ENCODE measurements around the gene CST1. TPM values are rescaled to one million over a fixed set of nuclear protein-coding genes. Genes with fewer than 3 reads are reported as not detected.
"Not testable (repeated sequence)": the region's sequence is repeated elsewhere in the genome, so short reads cannot be mapped to it uniquely, and the experiment has no call there.

The CST1 gene
- total RNA-seq, 1 donor from 2014 or later, result not detected

DNA sequence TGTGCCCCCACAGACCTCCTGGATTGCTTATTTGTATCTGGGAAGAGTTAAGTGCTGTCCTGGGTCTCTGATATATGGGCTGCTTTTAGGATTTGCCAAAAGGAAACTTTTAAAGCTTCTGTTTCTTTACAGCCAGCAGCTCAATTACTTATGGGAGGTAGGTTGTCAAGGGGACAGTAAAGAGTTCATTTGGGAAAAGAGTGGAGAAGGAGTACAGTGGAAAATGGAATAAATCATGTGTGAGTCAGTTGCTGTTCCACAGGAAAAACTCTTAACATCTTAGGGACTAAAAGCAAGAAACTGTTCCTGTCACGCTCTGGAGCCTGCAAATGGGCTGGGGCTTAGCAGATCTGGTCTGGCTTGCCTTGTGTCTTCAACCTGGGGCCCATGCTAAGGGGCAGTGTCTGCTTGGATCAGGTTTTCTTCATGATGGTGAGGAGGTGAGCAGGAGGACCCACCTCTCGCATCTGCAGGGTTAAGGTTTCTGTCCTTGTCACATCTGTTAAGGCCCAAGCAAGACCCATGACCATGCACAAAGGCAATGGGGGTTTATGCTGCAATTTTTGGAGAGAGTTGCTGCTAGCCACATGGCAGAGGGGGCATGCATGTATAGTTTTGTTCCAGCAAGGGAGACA, 8.7 kb upstream of the CST1 start:
- no peak for ATAC-seq

DNA sequence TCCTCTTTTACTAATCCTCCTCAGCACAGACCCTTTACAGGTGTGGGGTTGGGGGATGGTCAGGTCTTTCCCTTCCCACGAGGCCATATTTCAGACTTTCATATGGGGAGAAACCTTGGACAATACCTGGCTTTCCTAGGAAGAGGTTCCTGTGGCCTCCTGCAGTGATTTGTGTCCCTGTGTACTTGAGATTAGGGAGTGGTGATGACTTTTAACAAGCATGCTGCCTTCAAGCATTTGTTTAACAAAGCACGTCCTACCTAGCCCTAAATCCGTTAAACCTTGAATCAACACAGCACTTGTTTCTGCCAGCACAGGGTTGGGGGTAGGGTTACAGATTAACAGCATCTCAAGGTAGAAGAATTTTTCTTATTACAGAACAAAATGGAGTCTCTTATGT, 6.1 kb upstream of the CST1 start:
- DNase-seq; ATAC-seq; intact Hi-C loops (cut with micrococcal nuclease): not testable (repeated sequence)

More for the DNA sequence above, 8.7 kb upstream of the CST1 start:
- no peak for DNase-seq
- intact Hi-C loops (cut with micrococcal nuclease), result no loop called here

- peak; percentile 42 for DNase-seq
- peak; percentile 80 for ATAC-seq
- intact Hi-C loops (cut with micrococcal nuclease), result not testable (repeated sequence)
Measured at GRCh38 chr20:23755131-23755611, 4.4 kb upstream of the CST1 start.

DNA sequence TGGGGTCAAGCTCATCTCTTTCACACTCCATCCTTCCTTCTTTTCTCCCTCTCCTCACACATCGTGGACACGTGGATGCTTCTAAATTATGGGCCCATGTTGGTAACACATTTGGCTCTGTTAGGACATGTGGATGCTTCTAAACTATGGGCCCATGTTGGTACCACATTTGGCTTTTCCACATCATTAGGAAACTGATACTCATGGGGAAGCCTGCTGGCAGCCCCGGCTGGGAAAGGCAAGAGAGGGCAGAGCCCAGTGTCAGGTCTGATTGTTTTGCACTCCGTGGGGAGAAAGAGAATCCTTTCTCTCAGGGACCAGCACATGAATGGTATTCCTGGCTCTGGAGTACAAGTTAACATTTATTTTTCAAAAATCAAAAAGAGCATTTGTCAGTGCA, 4.0 kb upstream of the CST1 start:
- intact Hi-C loops (cut with micrococcal nuclease), result no loop called here
- no peak for DNase-seq
- ATAC-seq, result no peak

DNA sequence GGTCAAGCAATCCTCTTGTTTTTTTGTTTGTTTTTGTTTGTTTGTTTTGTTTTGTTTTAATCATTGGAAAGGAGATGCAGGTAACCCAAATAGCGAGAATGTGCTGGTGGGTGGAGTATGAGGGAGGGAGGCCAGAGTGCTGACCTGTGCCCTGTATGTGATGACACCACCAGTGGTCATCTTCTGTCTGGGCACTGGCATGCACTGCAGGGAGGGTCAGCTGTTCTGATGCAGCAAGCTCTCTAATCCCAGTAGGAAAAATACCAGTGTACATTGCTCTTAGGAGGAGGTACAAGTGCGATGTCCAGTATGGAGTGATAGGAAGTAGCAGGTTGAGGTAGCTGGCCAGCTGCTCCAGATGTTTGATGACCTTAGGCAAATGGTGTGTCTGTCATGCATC, 2.9 kb upstream of the CST1 start:
- DNase-seq (no peak), ATAC-seq (no peak)
- intact Hi-C loops (cut with micrococcal nuclease), result no loop called here

GRCh38 chr20:23753194-23753548, 2.4 kb upstream of the CST1 start:
- DNase-seq, result no peak
- ATAC-seq, result no peak
- intact Hi-C loops (cut with micrococcal nuclease), result no loop called here

GRCh38 chr20:23752481-23753193, 1.9 kb upstream of the CST1 start:
- ATAC-seq (no peak), DNase-seq (no peak)
- intact Hi-C loops (cut with micrococcal nuclease), result no loop called here

GRCh38 chr20:23752019-23752418, 1.3 kb upstream of the CST1 start:
- intact Hi-C loops (cut with micrococcal nuclease), result no loop called here
- DNase-seq, result no peak
- no peak for ATAC-seq

GRCh38 chr20:23749746-23750145, 989 bp downstream of the CST1 start:
- intact Hi-C loops (cut with micrococcal nuclease), result no loop called here
- no peak for ATAC-seq
- DNase-seq, result no peak

DNA sequence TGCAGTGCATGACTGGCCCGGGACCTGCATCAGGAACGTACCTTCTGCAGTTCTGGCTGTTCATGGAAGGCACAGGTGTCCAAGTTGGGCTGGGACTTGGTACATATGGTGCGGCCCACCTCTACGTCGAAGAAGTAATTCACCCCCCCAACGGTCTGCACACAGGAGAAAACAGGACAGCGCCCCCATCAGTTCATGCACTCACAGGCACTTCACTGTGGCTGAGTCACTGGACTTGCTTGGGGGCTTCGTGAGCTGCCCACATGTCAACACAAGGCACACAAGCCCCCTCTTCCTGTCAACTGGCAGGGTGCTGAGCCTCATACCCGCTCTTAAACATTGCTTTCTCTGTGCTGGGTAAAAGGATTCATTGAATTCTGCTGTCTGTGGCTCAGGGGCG, 1.8 kb downstream of the CST1 start:
- ATAC-seq; intact Hi-C loops (cut with micrococcal nuclease); DNase-seq: not testable (repeated sequence)

DNA sequence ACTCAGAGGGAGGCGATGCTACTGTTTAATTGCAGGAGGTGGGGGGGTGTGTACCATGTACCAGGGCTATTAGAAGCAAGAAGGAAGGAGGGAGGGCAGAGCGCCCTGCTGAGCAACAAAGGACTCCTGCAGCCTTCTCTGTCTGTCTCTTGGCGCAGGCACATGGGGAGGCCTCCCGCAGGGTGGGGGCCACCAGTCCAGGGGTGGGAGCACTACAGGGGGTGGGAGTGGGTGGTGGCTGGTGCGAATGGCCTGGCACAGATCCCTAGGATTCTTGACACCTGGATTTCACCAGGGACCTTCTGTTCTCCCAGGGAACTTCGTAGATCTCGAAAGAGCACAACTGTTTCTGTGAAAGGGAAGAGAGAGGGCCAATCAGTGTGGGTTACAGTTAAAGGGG, 3.2 kb downstream of the CST1 start:
- DNase-seq, ATAC-seq: not testable (repeated sequence)

GRCh38 chr20:23747092-23747491, 3.6 kb downstream of the CST1 start:
- not testable (repeated sequence) for DNase-seq

More for the DNA sequence above, 3.2 kb downstream of the CST1 start:
- intact Hi-C loops (cut with micrococcal nuclease), result not testable (repeated sequence)

GRCh38 chr20:23746321-23746720, 4.4 kb downstream of the CST1 start:
- no peak for ATAC-seq
- intact Hi-C loops (cut with micrococcal nuclease), result no loop called here
- no peak for DNase-seq

More at GRCh38 chr20:23747092-23747491, 3.6 kb downstream of the CST1 start:
- ATAC-seq; intact Hi-C loops (cut with micrococcal nuclease): not testable (repeated sequence)

- DNase-seq (no peak), ATAC-seq (no peak)
- intact Hi-C loops (cut with micrococcal nuclease), result no loop called here
Measured at GRCh38 chr20:23745247-23745646, 5.5 kb downstream of the CST1 start.

GRCh38 chr20:23744817-23745216, 5.9 kb downstream of the CST1 start:
- intact Hi-C loops (cut with micrococcal nuclease), result no loop called here
- DNase-seq (no peak), ATAC-seq (no peak)

- DNase-seq; intact Hi-C loops (cut with micrococcal nuclease); ATAC-seq: not testable (repeated sequence)
Measured at GRCh38 chr20:23735391-23735790, 15.3 kb downstream of the CST1 start.

DNA sequence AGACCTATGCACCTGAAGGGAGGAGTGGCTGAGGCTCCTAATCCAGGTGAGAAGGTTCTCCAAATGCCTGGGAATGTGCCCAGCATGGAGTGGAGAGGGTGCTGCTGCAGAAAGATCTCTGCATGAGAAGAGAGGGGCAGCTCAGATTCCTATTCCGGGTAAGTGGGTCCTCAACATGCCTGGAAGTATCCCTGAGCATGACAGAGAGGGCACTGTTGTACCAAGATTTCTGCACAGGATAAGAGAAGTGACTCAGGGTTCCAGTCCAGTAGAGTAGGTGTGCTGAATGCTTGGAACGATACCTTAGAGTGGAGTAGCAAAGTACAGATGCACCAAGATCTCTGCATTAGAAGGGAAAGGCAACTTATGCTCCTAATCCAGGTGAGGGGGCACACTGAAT, 15.8 kb downstream of the CST1 start:
- ATAC-seq; intact Hi-C loops (cut with micrococcal nuclease): not testable (repeated sequence)

DNA sequence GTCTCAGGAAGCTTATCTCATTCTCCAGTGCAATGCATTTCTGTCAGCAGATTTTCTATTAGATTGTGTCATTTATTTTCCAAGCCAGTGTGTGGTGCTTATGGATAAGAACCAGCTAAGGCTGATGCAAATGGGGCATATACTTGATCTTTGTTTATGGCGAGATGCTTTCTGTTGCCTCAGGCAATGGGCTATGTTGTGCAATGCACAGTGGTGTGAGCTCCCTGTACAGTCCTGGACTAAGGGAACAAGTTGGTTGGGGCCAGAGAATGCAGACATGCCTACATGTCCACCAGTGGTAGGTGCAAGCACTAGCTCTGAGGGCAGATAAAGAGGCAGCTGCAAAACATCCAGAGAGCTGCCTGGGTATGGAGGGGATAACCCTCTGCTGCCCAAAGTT, 16.3 kb downstream of the CST1 start:
- ATAC-seq, result not testable (repeated sequence)

More for the DNA sequence above, 15.8 kb downstream of the CST1 start:
- not testable (repeated sequence) for DNase-seq

DNA sequence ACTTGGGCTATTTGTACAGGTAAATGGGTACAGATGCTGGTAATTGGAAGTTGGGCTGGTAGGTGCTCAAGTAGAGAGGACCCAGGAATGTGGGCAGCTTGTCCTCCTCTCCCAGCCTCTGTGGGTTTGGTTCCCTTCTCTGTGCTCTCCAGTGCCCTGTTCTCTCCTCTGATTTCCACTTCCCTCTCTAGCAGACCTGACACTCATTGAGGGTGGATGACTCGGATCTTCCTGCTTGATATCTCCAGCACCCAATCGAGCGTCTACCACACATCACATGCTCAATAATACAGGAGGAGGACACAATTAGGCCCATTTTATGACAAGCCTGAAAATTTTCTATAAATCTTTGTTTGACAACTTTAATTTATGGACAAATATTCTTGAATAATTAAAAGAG, 23.7 kb downstream of the CST1 start:
- intact Hi-C loops (cut with micrococcal nuclease), result no loop called here
- ATAC-seq (no peak), DNase-seq (no peak)

More for the DNA sequence above, 16.3 kb downstream of the CST1 start:
- intact Hi-C loops (cut with micrococcal nuclease); DNase-seq: not testable (repeated sequence)

GRCh38 chr20:23725102-23725501, 25.6 kb downstream of the CST1 start:
- intact Hi-C loops (cut with micrococcal nuclease), result no loop called here
- no peak for DNase-seq
- no peak for ATAC-seq
